Kidney (tissue), 14 donors: ENCODE data around the gene PSMC4. TPM values are rescaled to one million over a fixed set of nuclear protein-coding genes. Genes with fewer than 3 reads are reported as not detected.

Experiments used
- DNase-seq, 5 donors: peaks; one replicate each; pipeline ENCODE4 v3.0.0-alpha.2; 2013 to 2020
- FAIRE-seq: peaks from 2 replicates; lab custom pipeline; 2012; peaks lifted over from hg19 to GRCh38; lab: Jason Lieb, UNC
- H3K27ac ChIP-seq, 2 donors: one replicate each; pipeline ENCODE4 v1.7.0; 2013; ENCODE audit warnings: low read depth in 2 of 2, low read length in 2 of 2, inconsistent platforms in 1 of 2
- H3K27me3 ChIP-seq: one replicate; pipeline ENCODE4 v1.7.1; 2013; ENCODE audit warnings: low read length, inconsistent platforms; ENCODE audit not compliant: control insufficient read depth, insufficient read depth
- H3K36me3 ChIP-seq, 3 donors: one replicate each; pipeline versions ENCODE4 v1.7.0 to v1.7.1; 2013; ENCODE audit warnings: low read length in 3 of 3, control low read depth in 1 of 3, inconsistent platforms in 1 of 3; ENCODE audit not compliant: insufficient read depth in 3 of 3, control insufficient read depth in 2 of 3
- H3K4me1 ChIP-seq, 3 donors: one replicate each; pipeline versions ENCODE4 v1.7.0 to v1.7.1; 2013; ENCODE audit warnings: low read length in 3 of 3, inconsistent platforms in 1 of 3, low read depth in 1 of 3; ENCODE audit not compliant: control insufficient read depth in 2 of 3, insufficient read depth in 2 of 3
- H3K4me3 ChIP-seq, 3 donors: one replicate each; pipeline versions ENCODE4 v1.7.0 to v1.8.1; 2013; ENCODE audit warnings: low read length in 3 of 3, control low read depth in 1 of 3, inconsistent platforms in 1 of 3
- H3K9ac ChIP-seq, 3 donors: one replicate each; pipeline versions ENCODE4 v1.7.0 to v1.7.1; 2013; ENCODE audit warnings: low read length in 3 of 3, control low read depth in 1 of 3, inconsistent platforms in 1 of 3
- H3K9me3 ChIP-seq, 3 donors: one replicate each; pipeline versions ENCODE4 v1.7.0 to v1.7.1; 2013; ENCODE audit warnings: low read length in 3 of 3, control low read depth in 1 of 3, inconsistent platforms in 1 of 3; ENCODE audit not compliant: control insufficient read depth in 2 of 3, insufficient read depth in 1 of 3
- CTCF ChIP-seq: IDR thresholded peaks from 3 replicates; pipeline ENCODE4 v1.5.1; 2012; ENCODE audit warnings: mild to moderate bottlenecking, moderate library complexity, borderline replicate concordance; ENCODE audit not compliant: insufficient read depth; ENCODE audit errors: extremely low read depth
- intact Hi-C: fragments of 100-400 bp; cut with DNase I; formaldehyde crosslinking; loops from one replicate; pipeline ENCODE4 v1.11.1; 2022
- polyA plus RNA-seq: library from polyadenylated mRNA; stranded (reverse); fragments of 350-450 nt; fragmentation: Illumina TruSeq; extraction: RNeasy Lipid Tissue Mini Kit (QIAGEN cat#74804); gene quantifications from one replicate; pipeline ENCODE4 v1.2.3, GENCODE V29; 2014; ENCODE audit warnings: low read depth, low replicate concordance; ENCODE audit not compliant: insufficient read depth
- total RNA-seq: library from RNA; stranded (reverse); fragmentation: NEBNext Ultra II Directional; extraction: Animal tissue kit (Norgen Biotek cat#: 25700); gene quantifications from one replicate; pipeline ENCODE4 v1.2.1, GENCODE V29; 2021
- donor health status: control.
- donor health status: control.
- donor health status: control.
- donor health status: control.
- donor health status: control.
- donor health status: DM: yes; HTN: yes; CAD: no.
- donor health status: Normal renal cell carcinoma (clear cell type).

Gene PSMC4
- total and polyA plus RNA-seq, 2 donors from 2014 or later = 84.7 to 113 TPM

GRCh38 chr19:39949026-39949747, 21.8 kb upstream of the PSMC4 start:
- intact Hi-C loops = no loop called here
- H3K9me3 ChIP-seq = no peaks in the 10 kb centered on the region
- no peak overlapping the region for H3K9ac ChIP-seq
- H3K27ac ChIP-seq = no peak overlapping the region
- no peaks in the 10 kb centered on the region for H3K27me3 ChIP-seq
- TF ChIP-seq CTCF = no peak
- no peak overlapping the region for H3K4me3 ChIP-seq
- no peak for FAIRE-seq
- DNase-seq = no peak
- no peaks in the 10 kb centered on the region for H3K36me3 ChIP-seq
- peaks cover 0 to 8% (median 7%) of the 10 kb centered on the region in 3 donors for H3K4me1 ChIP-seq

- H3K27ac ChIP-seq = no peak overlapping the region
- no peak overlapping the region for H3K9ac ChIP-seq
- DNase-seq (no peak), FAIRE-seq (no peak)
- H3K36me3 ChIP-seq = no peaks in the 10 kb centered on the region
- intact Hi-C loops = no loop called here
- H3K27me3 ChIP-seq = no peaks in the 10 kb centered on the region
- H3K4me1 ChIP-seq = no peaks in the 10 kb centered on the region
- no peak for TF ChIP-seq CTCF
- no peak overlapping the region for H3K4me3 ChIP-seq
- H3K9me3 ChIP-seq = no peaks in the 10 kb centered on the region
These were observed 19.8 kb upstream of the PSMC4 start for GRCh38 chr19:39951065-39951650.

GRCh38 chr19:39951686-39952085, 19.3 kb upstream of the PSMC4 start:
- Histone ChIP-seq H3K27ac (no peak overlapping the region), H3K9ac (no peak overlapping the region), H3K4me3 (no peak overlapping the region), H3K9me3 (no peaks in the 10 kb centered on the region), H3K4me1 (no peaks in the 10 kb centered on the region), H3K36me3 (no peaks in the 10 kb centered on the region), H3K27me3 (no peaks in the 10 kb centered on the region)
- FAIRE-seq (no peak), DNase-seq (no peak)
- TF ChIP-seq CTCF = no peak
- intact Hi-C loops = no loop called here
